ENCODE measurements around the gene ENDOD1.

ENDOD1 gene

DNA sequence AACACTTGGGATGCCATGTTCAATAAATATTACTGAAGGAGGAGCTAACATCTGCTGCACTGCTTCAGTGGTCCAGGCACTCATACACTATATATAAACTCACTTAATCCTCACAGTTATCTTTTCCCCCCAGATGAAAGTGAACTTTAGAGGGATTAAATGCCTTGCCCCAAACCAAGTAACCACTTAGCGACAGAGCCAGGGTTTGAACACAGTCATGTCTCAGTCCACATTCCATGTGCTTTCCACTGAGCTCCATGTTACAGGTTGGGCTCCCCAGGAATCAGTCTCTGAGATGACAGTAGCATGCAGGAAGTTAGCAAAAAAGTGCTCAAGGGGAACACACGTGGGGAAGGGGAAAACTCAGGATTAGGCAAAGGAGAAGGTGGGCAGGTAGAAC is 59.3 kb downstream of the ENDOD1 start:
- no peak for DNase-seq (ENCODE audit: low spot score)
- TF ChIP-seq, protein P1, sequence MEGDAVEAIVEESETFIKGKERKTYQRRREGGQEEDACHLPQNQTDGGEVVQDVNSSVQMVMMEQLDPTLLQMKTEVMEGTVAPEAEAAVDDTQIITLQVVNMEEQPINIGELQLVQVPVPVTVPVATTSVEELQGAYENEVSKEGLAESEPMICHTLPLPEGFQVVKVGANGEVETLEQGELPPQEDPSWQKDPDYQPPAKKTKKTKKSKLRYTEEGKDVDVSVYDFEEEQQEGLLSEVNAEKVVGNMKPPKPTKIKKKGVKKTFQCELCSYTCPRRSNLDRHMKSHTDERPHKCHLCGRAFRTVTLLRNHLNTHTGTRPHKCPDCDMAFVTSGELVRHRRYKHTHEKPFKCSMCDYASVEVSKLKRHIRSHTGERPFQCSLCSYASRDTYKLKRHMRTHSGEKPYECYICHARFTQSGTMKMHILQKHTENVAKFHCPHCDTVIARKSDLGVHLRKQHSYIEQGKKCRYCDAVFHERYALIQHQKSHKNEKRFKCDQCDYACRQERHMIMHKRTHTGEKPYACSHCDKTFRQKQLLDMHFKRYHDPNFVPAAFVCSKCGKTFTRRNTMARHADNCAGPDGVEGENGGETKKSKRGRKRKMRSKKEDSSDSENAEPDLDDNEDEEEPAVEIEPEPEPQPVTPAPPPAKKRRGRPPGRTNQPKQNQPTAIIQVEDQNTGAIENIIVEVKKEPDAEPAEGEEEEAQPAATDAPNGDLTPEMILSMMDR (IDR thresholded peaks at IDR 0.05; ENCODE audit: extremely low read depth, insufficient read depth, missing control alignments), result no peak
- in situ Hi-C loops (cut with MboI; ENCODE audit: low pct_unique_long_range_greater_than_20kb, low sequenced_read_pairs, unreplicated experiment), result loop anchor here (25.0 kb wide), 1 partner anchor 537 kb away; no protein-coding TSS in a partner anchor

DNA sequence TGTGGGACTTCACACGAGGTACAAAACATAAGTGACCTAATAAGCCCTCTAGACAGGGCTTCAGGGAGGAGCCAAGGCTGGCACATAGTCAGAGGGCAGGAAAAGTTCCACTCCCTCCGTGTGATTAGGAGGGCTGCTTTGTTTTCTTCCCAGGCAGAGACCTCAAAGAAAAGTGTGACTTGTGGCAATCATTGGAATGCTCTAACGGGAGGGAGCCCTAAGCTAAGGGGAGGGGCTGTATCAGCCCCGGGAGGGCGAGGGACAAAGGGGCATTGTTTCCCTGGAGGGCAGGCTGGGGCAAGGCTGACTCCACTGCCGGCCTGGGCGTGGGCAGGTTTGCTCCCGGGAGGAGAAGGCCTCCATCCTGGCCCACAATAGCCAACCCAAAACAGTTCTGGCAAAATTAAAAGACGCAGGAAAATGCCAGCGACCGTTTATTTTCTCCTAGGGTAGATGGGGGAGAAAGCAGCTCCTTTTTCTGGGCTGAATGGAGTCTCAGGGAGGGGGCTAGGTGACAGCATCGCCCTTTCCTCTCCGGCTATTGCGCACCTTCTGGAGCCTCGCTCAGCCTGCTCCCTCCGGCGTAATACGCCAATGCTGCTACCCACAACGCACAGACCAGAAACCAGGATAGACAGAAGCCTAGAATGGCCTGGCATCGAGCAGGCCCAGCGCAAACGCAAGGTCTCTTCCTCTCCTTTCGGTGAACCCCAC is 60.2 kb downstream of the ENDOD1 start:
- in situ Hi-C loops (cut with MboI; ENCODE audit: low pct_unique_long_range_greater_than_20kb, low sequenced_read_pairs, unreplicated experiment), result loop anchor here (5.0 to 25.0 kb wide), 2 partner anchors 538 to 557 kb away; no protein-coding TSS in a partner anchor
- TF ChIP-seq, protein P1 (IDR thresholded peaks at IDR 0.05; ENCODE audit: extremely low read depth, insufficient read depth, missing control alignments), result no peak
- no peak for DNase-seq (ENCODE audit: low spot score)

DNA sequence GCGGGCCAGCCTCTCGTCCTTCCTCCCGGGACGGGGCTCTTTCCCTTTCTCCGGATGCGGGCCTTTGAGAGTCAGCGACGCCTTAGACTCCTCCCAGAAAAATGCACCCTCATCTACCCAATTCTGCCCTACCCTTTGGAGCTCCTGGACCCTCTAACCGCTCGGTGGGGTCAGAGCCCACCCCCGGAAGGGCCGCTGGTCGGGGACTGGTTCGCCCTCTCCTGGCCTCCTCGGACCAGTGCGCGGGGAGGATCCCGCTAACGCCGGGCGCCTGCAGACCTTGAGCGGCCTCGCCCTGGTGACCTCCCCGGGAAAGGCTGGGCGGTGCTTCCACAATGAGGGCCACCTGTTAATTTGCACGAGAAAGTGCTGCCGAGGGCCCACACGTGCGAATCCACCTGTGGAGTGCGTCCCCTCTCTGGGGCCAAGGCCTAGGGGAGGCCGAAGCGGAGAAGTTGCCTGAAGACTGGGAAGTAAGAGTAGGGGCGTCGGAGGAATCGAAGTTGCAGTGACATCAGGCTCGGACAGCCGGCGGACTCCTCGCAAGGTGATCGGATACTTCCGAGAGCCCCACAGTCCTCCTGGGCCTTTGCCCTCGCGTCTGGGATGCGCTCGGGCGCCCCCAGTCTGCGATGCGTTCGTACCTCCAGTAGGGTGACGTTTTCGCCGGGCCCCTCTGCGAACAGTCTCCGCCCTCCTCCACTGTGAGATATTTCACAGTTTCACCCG is 61.5 kb downstream of the ENDOD1 start:
- peak; percentile 89 for DNase-seq (ENCODE audit: low spot score)
- in situ Hi-C loops (cut with MboI; ENCODE audit: low pct_unique_long_range_greater_than_20kb, low sequenced_read_pairs, unreplicated experiment), result loop anchor here (5.0 kb wide), 1 partner anchor 556 kb away; no protein-coding TSS in a partner anchor
- TF ChIP-seq, protein P1 (IDR thresholded peaks at IDR 0.05; ENCODE audit: extremely low read depth, insufficient read depth, missing control alignments), result peak; percentile 78

DNA sequence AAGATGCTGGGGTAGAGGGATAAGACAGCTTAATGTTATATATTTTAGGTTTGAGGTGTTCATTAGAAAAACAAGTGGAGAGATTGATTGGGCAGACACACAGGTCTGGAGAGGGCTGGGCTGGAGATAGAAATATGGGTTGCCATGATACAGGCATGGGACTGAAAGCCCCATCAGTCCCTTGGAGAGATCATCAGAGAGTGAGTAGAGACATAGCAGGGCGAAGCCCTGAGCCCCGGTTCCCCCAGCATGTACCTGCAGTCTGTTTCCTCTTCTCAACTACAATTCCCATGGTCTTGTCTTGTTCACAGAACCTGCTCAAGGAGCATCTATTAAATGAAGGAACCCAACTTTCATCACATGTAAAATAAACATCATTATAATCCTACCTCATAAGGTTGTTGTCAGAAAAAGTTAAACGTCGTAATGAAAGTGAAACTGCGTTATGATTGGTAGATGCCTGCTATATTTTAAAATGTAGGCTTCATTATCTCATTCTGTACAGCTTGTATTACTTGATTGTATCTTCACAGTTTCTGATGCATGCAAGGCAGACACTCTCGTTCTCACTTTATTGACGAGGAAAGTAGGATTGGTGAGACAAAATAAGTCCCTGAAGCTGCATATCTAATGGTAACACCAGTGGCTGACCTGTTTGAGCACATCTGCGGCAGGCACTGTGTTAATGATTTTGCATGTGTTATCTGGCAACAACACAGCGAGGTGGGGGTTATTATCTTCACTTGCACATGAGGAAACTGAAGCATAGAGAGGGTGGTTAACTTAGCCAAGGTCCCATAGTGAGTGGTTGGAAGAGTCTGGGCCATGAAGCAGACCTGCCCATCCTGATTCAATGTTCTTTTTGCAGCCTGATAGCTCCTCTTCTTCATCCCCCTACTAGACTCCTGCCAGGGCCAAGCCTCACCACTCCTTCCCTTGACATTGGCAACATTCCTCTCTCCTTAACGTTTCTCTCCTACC is 63.5 kb downstream of the ENDOD1 start:
- DNase-seq (ENCODE audit: low spot score), result peak; percentile 40
- TF ChIP-seq, protein P1 (IDR thresholded peaks at IDR 0.05; ENCODE audit: extremely low read depth, insufficient read depth, missing control alignments), result no peak
- in situ Hi-C loops (cut with MboI; ENCODE audit: low pct_unique_long_range_greater_than_20kb, low sequenced_read_pairs, unreplicated experiment), result loop anchor here (5.0 kb wide), 1 partner anchor 554 kb away; no protein-coding TSS in a partner anchor

DNA sequence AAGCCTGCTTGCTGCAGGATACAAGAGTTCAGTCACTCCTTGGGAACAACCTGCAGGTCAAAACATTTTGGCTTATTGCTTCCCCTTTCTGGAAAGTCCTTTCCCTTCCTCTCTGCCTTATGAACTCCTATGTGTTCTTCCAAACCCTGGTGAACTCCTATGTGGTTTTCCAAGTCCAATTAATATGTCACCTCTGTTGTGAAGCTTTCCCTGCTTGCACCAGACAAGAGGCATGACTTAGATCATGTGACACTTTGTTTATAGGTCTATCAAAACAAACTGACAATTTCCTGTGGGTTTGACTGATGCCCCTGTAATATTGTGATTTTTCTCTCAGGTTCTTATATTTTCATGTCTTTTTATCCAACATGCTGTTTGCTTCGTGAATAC is 64.2 kb downstream of the ENDOD1 start:
- in situ Hi-C loops (cut with MboI; ENCODE audit: low pct_unique_long_range_greater_than_20kb, low sequenced_read_pairs, unreplicated experiment), result loop anchor here (5.0 kb wide), 1 partner anchor 553 kb away; no protein-coding TSS in a partner anchor
- DNase-seq (ENCODE audit: low spot score), result no peak
- TF ChIP-seq, protein P1 (IDR thresholded peaks at IDR 0.05; ENCODE audit: extremely low read depth, insufficient read depth, missing control alignments), result no peak

DNA sequence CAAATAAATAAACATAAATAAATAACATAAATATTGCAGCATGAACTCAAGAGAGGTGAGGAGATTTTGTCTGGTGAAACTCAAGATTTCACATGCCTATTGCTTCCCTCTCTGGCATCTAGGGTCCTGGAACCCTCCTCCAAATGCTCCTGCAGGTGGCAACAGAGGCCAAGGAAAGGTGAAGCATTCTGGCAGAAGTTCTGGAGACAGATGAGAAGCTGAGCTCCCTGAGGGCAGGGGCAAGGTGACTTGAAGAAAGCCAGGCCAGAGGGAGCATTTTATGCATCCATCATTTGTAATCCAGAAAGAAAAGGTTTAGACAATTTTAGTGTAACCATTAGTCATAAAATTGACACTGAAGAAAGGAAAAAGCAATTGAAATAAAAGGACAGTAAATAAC is 64.9 kb downstream of the ENDOD1 start:
- TF ChIP-seq, protein P1 (IDR thresholded peaks at IDR 0.05; ENCODE audit: extremely low read depth, insufficient read depth, missing control alignments), result peak; percentile 82
- DNase-seq (ENCODE audit: low spot score), result peak; percentile 70
- in situ Hi-C loops (cut with MboI; ENCODE audit: low pct_unique_long_range_greater_than_20kb, low sequenced_read_pairs, unreplicated experiment), result loop anchor here (5.0 kb wide), 1 partner anchor 553 kb away; no protein-coding TSS in a partner anchor
